NCI-H2107 treated with DMSO at 0.1 percent for 48 hours (cell line): ENCODE measurements around the gene FAM25C.
"Not testable (repeated sequence)": the region's sequence is repeated elsewhere in the genome, so short reads cannot be mapped to it uniquely, and the experiment has no call there.

Experiments used
- DNase-seq: peaks from one replicate; lab custom pipeline; 2025; ENCODE audit not compliant: unreplicated experiment; lab: John Stamatoyannopoulos, UW

Gene FAM25C

DNA sequence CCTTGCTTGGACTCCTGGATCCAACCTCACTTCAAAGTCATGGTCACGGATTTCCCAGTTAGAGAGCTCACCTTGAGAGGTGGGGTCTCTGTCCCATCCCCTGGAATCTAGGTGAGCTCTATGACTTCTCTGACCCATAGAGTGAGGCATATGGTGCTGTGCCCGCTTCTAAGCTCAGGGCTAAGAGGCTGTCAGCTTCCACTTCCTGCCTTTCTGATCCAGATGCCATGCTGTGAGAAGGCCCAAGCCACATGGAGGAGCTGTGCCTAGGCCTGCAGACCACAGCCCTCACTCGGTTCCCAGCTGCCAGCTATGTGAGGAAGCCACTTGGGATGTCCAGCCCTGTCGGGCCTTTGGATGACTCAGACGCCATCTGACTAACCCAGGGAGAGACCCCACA is 39.9 kb downstream of the FAM25C start:
- not testable (repeated sequence) for DNase-seq

DNA sequence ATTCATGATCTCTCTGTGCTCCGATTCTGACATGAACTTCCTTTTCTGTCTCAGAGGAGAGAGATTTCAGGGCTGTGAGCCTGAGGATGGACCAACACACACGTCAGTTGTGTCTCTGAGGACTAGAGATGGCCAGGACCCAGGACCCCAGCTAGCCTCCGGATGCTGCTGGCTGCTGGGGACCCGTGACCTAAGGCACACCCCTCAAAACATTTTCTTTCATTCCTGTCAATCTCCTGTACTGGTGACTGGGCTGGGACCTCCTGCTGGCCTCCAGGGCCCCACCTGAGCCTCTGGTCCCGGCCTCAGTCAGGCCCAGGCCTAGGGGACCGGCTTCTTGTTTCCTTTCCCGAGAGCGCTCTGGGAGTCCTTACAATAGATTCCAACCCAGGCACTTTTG is 42.4 kb downstream of the FAM25C start:
- DNase-seq: not testable (repeated sequence)

DNA sequence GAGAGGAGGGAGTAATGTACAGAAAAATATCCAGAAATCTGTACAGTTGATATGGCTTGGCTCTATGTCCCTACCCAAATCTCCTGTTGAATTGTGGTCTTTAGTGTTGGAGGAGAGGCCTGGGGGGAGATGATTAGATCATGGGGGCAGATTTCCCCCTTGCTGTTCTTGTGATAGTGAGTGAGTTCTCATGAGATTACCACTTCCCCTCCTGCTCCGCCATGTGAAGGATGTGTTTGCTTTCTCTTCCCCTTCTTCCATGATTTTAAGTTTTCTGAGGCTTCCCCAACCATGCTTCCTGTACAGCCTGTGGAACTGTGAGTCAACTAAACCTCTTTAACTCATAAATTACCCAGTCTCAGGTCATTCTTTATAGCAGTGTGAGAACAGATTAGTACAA is 52.2 kb downstream of the FAM25C start:
- DNase-seq: not testable (repeated sequence)
